GM12865 (cell line): ENCODE data around the gene SLC16A8.

Experiments
- DNase-seq: peaks from one replicate; pipeline ENCODE4 v3.0.0; 2010; ENCODE audit warnings: low read depth
- H3K4me3 ChIP-seq: 2 replicates; pipeline ENCODE4 v1.5.1; 2011; ENCODE audit warnings: mild to moderate bottlenecking, low read depth, low read length, control low read depth
- CTCF ChIP-seq: IDR thresholded peaks from 2 replicates; pipeline ENCODE4 v1.5.1; 2011; ENCODE audit warnings: low read length, control low read depth, low read depth, inconsistent platforms; ENCODE audit not compliant: insufficient read depth; ENCODE audit errors: missing control alignments

SLC16A8 gene

GRCh38 chr22:38112381-38112780, 28.4 kb upstream of the SLC16A8 start:
- H3K4me3 ChIP-seq, result no peak overlapping the region
- no peak for TF ChIP-seq CTCF
- no peak for DNase-seq

- no peak for TF ChIP-seq CTCF
- H3K4me3 ChIP-seq, result no peak overlapping the region
- DNase-seq, result no peak
Observed at GRCh38 chr22:38111925-38112355, 28.0 kb upstream of the SLC16A8 start.

GRCh38 chr22:38110863-38111852, 27.2 kb upstream of the SLC16A8 start:
- no peak for TF ChIP-seq CTCF
- DNase-seq, result no peak
- no peak overlapping the region for H3K4me3 ChIP-seq

- no peak within 1 kb of the TSS for H3K4me3 ChIP-seq
- no peak for TF ChIP-seq CTCF
- DNase-seq, result no peak
Observed at GRCh38 chr22:38110008-38110862, 26.3 kb upstream of the SLC16A8 start, which contains the start of gene BAIAP2L2. BAIAP2L2 (minus strand) TSS chr22:38110684; CDS start chr22:38110525, 159 bp downstream.

GRCh38 chr22:38109371-38110001, 25.5 kb upstream of the SLC16A8 start:
- H3K4me3 ChIP-seq, result no peak overlapping the region

More at GRCh38 chr22:38109371-38110001, 25.5 kb upstream of the SLC16A8 start:
- DNase-seq, result no peak
- TF ChIP-seq CTCF, result no peak
